ENCODE results near the gene ACSS3. TPM values are rescaled to one million over a fixed set of nuclear protein-coding genes. Genes with fewer than 3 reads are reported as not detected.

ACSS3 gene
- total RNA-seq, 1 experiment from 2014 or later, result 19.3 TPM

GRCh38 chr12:81203671-81204204, 125.9 kb downstream of the ACSS3 start:
- H3K4me2 ChIP-seq (ENCODE audit: insufficient read depth, insufficient read length, low read length), result no peak overlapping the region
- no peak overlapping the region for H2BK15ac ChIP-seq (ENCODE audit: low read depth, low read length)
- H2AFZ ChIP-seq (ENCODE audit: low read length), result no peak overlapping the region
- H3K18ac ChIP-seq (ENCODE audit: insufficient read length, low read depth, low read length), result no peak overlapping the region
- peaks cover 6% of the 10 kb centered on the region; the same call in 1 of the 2 replicates for H3K4me1 ChIP-seq (ENCODE audit: insufficient read depth, low read length)
- WGBS (ENCODE audit: extremely low coverage, insufficient read length, low lambda C conversion rate), result no CpG with 5 or more reads among the region's 3 CpGs
- H4K91ac ChIP-seq (ENCODE audit: insufficient read length, low read depth, low read length), result no peak overlapping the region
- H4K20me1 ChIP-seq (ENCODE audit: control insufficient read depth, insufficient read depth, insufficient read length), result no peaks in the 10 kb centered on the region
- no peak overlapping the region for H3K27ac ChIP-seq (ENCODE audit: insufficient read length, low read depth, low read length)
- H3K23ac ChIP-seq (ENCODE audit: insufficient read length, low read depth, low read length), result no peak overlapping the region
- no peak overlapping the region for H4K5ac ChIP-seq (ENCODE audit: insufficient read length, low read depth, low read length)
- no peaks in the 10 kb centered on the region for H3K9me3 ChIP-seq (ENCODE audit: control insufficient read depth, low read depth, low read length)
- no peak overlapping the region for H3K14ac ChIP-seq (ENCODE audit: insufficient read depth, low read length)
- H3K27me3 ChIP-seq (ENCODE audit: insufficient read depth, low read length), result no peaks in the 10 kb centered on the region
- H3K79me1 ChIP-seq (ENCODE audit: insufficient read depth, low read depth, low read length, poor library complexity, severe bottlenecking), result no peaks in the 10 kb centered on the region
- no peak overlapping the region for H3K4ac ChIP-seq (ENCODE audit: low read depth, low read length)
- H2BK12ac ChIP-seq (ENCODE audit: insufficient read length, low read depth, low read length), result no peak overlapping the region
- Mint-ChIP-seq H3K27me3 (ENCODE audit: low read depth) (no peaks in the 10 kb centered on the region), H3K27ac (no peak overlapping the region), H3K36me3 (ENCODE audit: insufficient read depth in 1 of 3, low read depth in 3 of 3) (peaks cover 0 to 4% (median 0%) of the 10 kb centered on the region in 3 experiments; a peak in 2 of 7 replicates), H3K4me3 (no peak overlapping the region), H3K4me1 (peaks cover 39% of the 10 kb centered on the region in 2 experiments), H3K9me3 (no peaks in the 10 kb centered on the region)
- no peak overlapping the region for H2BK5ac ChIP-seq (ENCODE audit: insufficient read length, low read length)
- H4K8ac ChIP-seq (replicated peaks; ENCODE audit: insufficient read length, low read depth, low read length), result no peak overlapping the region
- no peak overlapping the region for H2BK20ac ChIP-seq (ENCODE audit: low read depth, low read length, poor library complexity, severe bottlenecking)
- H2BK120ac ChIP-seq (ENCODE audit: low read depth, low read length, poor library complexity, severe bottlenecking), result no peak overlapping the region
- H3K56ac ChIP-seq (ENCODE audit: insufficient read length, low read depth, low read length), result no peak overlapping the region
- H3T11ph ChIP-seq (ENCODE audit: low read length), result no peak overlapping the region
- H3K79me2 ChIP-seq (ENCODE audit: insufficient read depth, low read length), result no peaks in the 10 kb centered on the region
- H2AK5ac ChIP-seq (ENCODE audit: insufficient read length, low read length), result no peak overlapping the region
- no peaks in the 10 kb centered on the region for H3K23me2 ChIP-seq (ENCODE audit: insufficient read length, low read depth, low read length, poor library complexity, severe bottlenecking)
- DNase-seq, result no peak
- TF ChIP-seq CTCF (conservative IDR thresholded peaks at IDR 0.05), result no peak
- H3K9ac ChIP-seq (ENCODE audit: extremely low read depth, insufficient read length, low read length), result no peak overlapping the region

All from H9 (cell line).